RWPE1 (cell line): Measurements from ENCODE around the gene TWF2.

Experiments used
- CTCF ChIA-PET: fragments of 350-600 bp; sonication (Branson Sonifier 250); formaldehyde crosslinking; extraction: SDS; loops from one replicate; lab custom pipeline; 2021; lab: Yijun Ruan, JAX
- POLR2A ChIA-PET: fragments of 400-600 bp; formaldehyde crosslinking; extraction: SDS; loops from one replicate; lab custom pipeline; 2020; ENCODE audit warnings: antibody characterized with exemption; ENCODE audit not compliant: low non-redundant PET; lab: Yijun Ruan, JAX
- DNase-seq: peaks from one replicate; pipeline ENCODE4 v3.0.0; 2012; ENCODE audit warnings: low spot score
- H3K27ac ChIP-seq: fragments of 450-650 bp; 2 replicates; pipeline ENCODE4 v1.5.1; 2017
- CTCF ChIP-seq: fragments of 450-650 bp; conservative IDR thresholded peaks from 2 replicates; pipeline ENCODE4 v1.5.1; 2017; ENCODE audit warnings: low read depth, mild to moderate bottlenecking

TWF2 gene

DNA sequence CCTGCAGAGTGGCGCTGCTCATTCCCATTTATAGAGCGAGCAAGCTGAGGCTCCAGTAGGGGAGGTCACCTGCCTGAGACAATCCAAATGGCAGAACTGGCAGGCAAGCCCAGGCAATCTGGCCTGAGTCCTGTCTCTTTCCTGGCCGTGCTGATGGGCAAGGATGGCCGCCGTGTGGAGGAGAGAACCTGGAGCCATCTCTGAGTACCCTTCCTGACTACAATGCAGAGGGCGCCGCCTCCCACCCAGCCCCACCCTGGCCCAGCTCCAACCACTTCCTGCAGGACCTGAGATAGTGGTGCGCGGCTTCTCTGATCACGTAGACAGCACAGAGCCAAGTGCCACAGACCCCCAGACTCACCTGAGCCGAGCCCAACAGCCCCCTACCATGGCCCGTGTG is 20.5 kb downstream of the TWF2 start:
- no peak for DNase-seq
- CTCF ChIA-PET: interaction anchor here (0.7 kb wide), 1 partner anchor 261 kb away, joined by 5 read pairs; no protein-coding TSS in a partner anchor
- TF ChIP-seq CTCF: no peak
- POLR2A ChIA-PET: no interaction called here
- H3K27ac ChIP-seq: peak overlapping the region; percentile 93

GRCh38 chr3:52218026-52218425 is 20.9 kb downstream of the TWF2 start:
- H3K27ac ChIP-seq: peak overlapping the region; percentile 93
- ChIA-PET CTCF (interaction anchor here (0.7 to 0.9 kb wide), 3 partner anchors 121 to 343 kb away, joined by 3 to 7 read pairs (median 5); no protein-coding TSS in a partner anchor), POLR2A (no interaction called here)
- no peak for DNase-seq
- TF ChIP-seq CTCF: no peak

DNA sequence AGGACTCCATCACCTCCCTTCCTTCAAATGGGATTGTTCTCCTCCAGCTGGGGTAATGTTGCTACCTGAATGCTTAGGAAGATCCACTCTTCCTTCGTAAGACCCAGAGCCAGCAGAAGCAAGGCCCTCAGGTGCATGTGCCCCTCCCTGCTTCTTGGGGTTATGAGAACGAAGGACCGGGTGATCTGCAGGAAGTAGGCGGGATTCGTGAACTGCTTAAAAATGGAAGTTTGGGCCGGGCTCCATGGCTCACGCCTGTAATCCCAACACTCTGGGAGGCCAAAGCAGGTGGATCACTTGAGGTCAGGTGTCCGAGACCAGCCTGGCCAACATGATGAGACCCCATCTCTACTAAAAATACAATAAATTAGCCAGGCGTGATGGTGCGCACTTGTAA is 21.6 kb downstream of the TWF2 start:
- no peak for TF ChIP-seq CTCF
- DNase-seq: no peak
- POLR2A ChIA-PET: no interaction called here
- H3K27ac ChIP-seq: peak overlapping the region; percentile 93
- CTCF ChIA-PET: interaction anchor here (0.7 to 0.9 kb wide), 2 partner anchors 122 to 344 kb away, joined by 3 to 7 read pairs; no protein-coding TSS in a partner anchor

DNA sequence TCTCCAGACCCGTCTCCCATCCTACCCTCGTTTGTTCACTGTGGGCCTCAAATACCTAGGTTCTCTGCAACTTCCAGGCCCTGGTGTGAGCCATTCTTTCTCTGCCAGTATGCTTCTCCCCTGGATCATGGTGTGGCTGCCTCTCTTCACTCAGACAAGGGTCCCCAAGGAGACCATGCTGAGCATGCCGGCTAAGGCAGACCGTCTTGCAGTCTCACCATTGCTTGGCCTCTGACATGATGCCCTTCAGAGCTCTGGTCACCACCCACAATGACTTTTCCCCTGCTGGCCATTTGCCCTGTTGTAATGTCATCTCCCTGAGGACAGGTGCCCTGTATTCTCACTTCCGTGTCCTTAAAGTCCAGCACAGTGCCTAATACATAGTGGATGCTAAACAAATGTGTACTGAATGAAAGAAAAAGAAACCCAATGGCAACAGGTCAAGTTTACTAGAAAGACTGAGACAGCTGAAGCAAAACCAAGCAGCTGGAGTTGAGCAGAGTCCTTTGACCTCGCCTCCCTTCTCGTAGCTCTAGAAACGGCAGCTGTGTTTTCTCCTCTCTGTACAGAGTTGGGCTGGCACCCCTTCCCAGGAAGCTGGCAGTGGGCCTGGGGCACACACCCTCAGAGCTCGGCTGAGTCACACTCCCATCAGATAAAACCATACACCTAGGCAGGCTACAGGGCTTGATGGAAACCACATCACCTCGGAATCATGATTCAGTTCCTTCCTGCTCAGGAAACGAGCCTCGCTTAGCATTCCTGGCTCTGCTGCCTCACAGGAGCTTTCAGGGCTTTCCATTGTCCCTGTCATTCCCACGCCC is 22.2 kb downstream of the TWF2 start:
- ChIA-PET POLR2A (interaction anchor here (0.6 to 1.0 kb wide), 2 partner anchors 62 to 64 kb away, joined by 3 read pairs; partner anchors contain the start of gene WDR82), CTCF (interaction anchor here (0.6 to 0.9 kb wide), 4 partner anchors 14 to 344 kb away, joined by 3 to 7 read pairs (median 3); no protein-coding TSS in a partner anchor)
- no peak for TF ChIP-seq CTCF
- peak overlapping the region; percentile 93 for H3K27ac ChIP-seq
- peak; percentile 92 for DNase-seq

DNA sequence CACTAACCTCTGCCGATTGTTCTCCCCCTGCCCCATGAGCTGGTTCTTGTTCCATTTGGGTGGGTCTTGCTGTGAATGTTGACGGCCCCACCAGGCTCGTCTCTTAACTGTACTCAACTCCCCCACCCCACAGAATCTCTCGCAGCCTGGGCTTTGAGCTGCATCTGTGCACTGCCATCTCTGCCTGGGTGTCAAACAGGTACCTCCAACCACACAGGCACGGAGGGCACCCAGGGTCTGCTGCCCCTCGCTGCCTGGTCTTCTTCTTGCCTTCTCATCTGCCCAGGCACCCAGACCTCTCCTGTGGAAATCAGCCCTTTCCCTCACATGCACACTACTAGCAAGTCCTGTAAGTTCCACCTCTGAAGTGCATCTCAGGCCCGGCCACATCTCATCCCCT is 23.6 kb downstream of the TWF2 start:
- no peak for TF ChIP-seq CTCF
- no peak for DNase-seq
- H3K27ac ChIP-seq: peak overlapping the region; percentile 93
- CTCF ChIA-PET: no interaction called here
- POLR2A ChIA-PET: no interaction called here

- no peak for DNase-seq
- ChIA-PET CTCF (no interaction called here), POLR2A (no interaction called here)
- no peak for TF ChIP-seq CTCF
- no peak overlapping the region for H3K27ac ChIP-seq
These were observed 25.1 kb downstream of the TWF2 start for GRCh38 chr3:52213901-52214300.
